K562 (cell line): ENCODE measurements around the gene FOXD3. TPM values are rescaled to one million over a fixed set of nuclear protein-coding genes. Genes with fewer than 3 reads are reported as not detected.

Source experiments
- CHD1 ChIP-seq: fragments of 200-600 bp; sonication (generic); IDR thresholded peaks from one replicate; pipeline ENCODE4 v1.6.1; 2012; ENCODE audit warnings: mild to moderate bottlenecking, moderate library complexity, low read length, inconsistent platforms
- GTF3C2 ChIP-seq: IDR thresholded peaks from 3 replicates; pipeline ENCODE4 v1.6.1; 2011; ENCODE audit warnings: borderline replicate concordance, mild to moderate bottlenecking, moderate library complexity; ENCODE audit not compliant: insufficient read length; ENCODE audit errors: extremely low read depth
- HNRNPUL1 ChIP-seq: fragments of 200-400 bp; formaldehyde crosslinking; IDR thresholded peaks from 2 replicates; pipeline ENCODE4 v1.6.1; 2017; ENCODE audit warnings: low read length
- JUN ChIP-seq, 2 experiments: sonication (generic) in 1 of 2; formaldehyde crosslinking in 1 of 2; IDR thresholded peaks; 2 replicates each; pipeline versions ENCODE4 v1.6.1 to v1.8.0; 2012 to 2022; ENCODE audit warnings: borderline replicate concordance in 2 of 2, mild to moderate bottlenecking in 2 of 2, improper control_type of control experiment in 1 of 2, low read depth in 1 of 2, low read length in 1 of 2, missing genetic modification reagents in 1 of 2
- L3MBTL2 ChIP-seq: fragments of 450-650 bp; IDR thresholded peaks from 2 replicates; pipeline ENCODE4 v1.6.1; 2016; ENCODE audit warnings: mild to moderate bottlenecking, moderate library complexity
- MTA1 ChIP-seq: fragments of 450-650 bp; IDR thresholded peaks from 2 replicates; pipeline ENCODE4 v1.6.1; 2017; ENCODE audit warnings: borderline replicate concordance
- MYBL2 ChIP-seq, 2 experiments: fragments of 450-650 bp in 1 of 2; sonication (generic) in 1 of 2; formaldehyde crosslinking in 1 of 2; IDR thresholded peaks; 2 replicates each; pipeline versions ENCODE4 v1.6.1 to v1.8.1; 2017 to 2022; ENCODE audit warnings: borderline replicate concordance in 1 of 2, inconsistent platforms in 1 of 2, low read depth in 1 of 2, mild to moderate bottlenecking in 1 of 2, missing genetic modification reagents in 1 of 2, moderate library complexity in 1 of 2
- NONO ChIP-seq, 2 experiments: fragments of 200-400 bp in 1 of 2; fragments of 450-650 bp in 1 of 2; formaldehyde crosslinking in 1 of 2; IDR thresholded peaks; 2 replicates each; pipeline ENCODE4 v1.6.1; 2017; ENCODE audit warnings: low read depth in 2 of 2, mild to moderate bottlenecking in 2 of 2, moderate library complexity in 2 of 2, low read length in 1 of 2
- PHB2 ChIP-seq: fragments of 450-650 bp; IDR thresholded peaks from 2 replicates; pipeline ENCODE4 v1.6.1; 2017; ENCODE audit warnings: low read depth
- PREB ChIP-seq: sonication (generic); formaldehyde crosslinking; IDR thresholded peaks from 2 replicates; pipeline ENCODE4 v1.8.1; 2023; ENCODE audit warnings: mild to moderate bottlenecking, missing genetic modification reagents
- RHOXF2B ChIP-seq: fragments of 250-450 bp; sonication (Bioruptor Pico); conservative IDR thresholded peaks from 2 replicates; pipeline ENCODE4 v1.5.1; 2021
- ZC3H4 ChIP-seq: sonication (generic); formaldehyde crosslinking; IDR thresholded peaks from 2 replicates; pipeline ENCODE4 v1.9.0; 2021; ENCODE audit warnings: missing genetic modification reagents, borderline replicate concordance
- ZEB2 ChIP-seq: fragments of 450-650 bp; IDR thresholded peaks from 2 replicates; pipeline ENCODE4 v1.6.1; 2016
- ZNF436 ChIP-seq: fragments of 250-450, 450-650 bp; sonication (Bioruptor Pico); formaldehyde crosslinking; IDR thresholded peaks from 2 replicates; pipeline ENCODE4 v1.7.0; 2020; ENCODE audit warnings: mild to moderate bottlenecking
- polyA plus RNA-seq, 8 experiments: library from polyadenylated mRNA; depleted of rRNA in 4 of 8; stranded (reverse) in 5 of 8; unstranded in 3 of 8; fragments of >200 nt; fragmentation: Nextera tagmentation in 2 of 8; fragmentation: Illumina TruSeq in 1 of 8; extraction: Ambion mirVana in 2 of 8; extraction: Trizol in 1 of 8; gene quantifications; 2 replicates each; pipeline versions ENCODE4 v1.2.1 to v1.2.3, GENCODE V29; 2011 to 2014; ENCODE audit warnings: inconsistent platforms in 1 of 8, missing spikeins in 1 of 8
- total RNA-seq, 7 experiments: library from RNA; depleted of rRNA in 6 of 7; stranded (reverse); fragments of >200 nt in 6 of 7; fragmentation: Illumina TruSeq in 2 of 7; extraction: Trizol in 2 of 7; gene quantifications; 2 replicates each; pipeline versions ENCODE4 v1.2.1 to v1.2.3, GENCODE V29; 2011 to 2021; ENCODE audit warnings: low replicate concordance in 1 of 7
- TF ChIP-seq, protein P1 (sequence below): fragments of 450-650 bp; IDR thresholded peaks from 2 replicates; pipeline ENCODE4 v1.6.1; 2016; ENCODE audit warnings: borderline replicate concordance
- TF ChIP-seq, protein P2 (sequence below): fragments of 250-450 bp; sonication (Bioruptor Pico); IDR thresholded peaks from 2 replicates; pipeline ENCODE4 v1.8.0; 2021; ENCODE audit warnings: borderline replicate concordance, mild to moderate bottlenecking, moderate library complexity; ENCODE audit not compliant: poor library complexity, severe bottlenecking
- TF ChIP-seq, protein P3 (sequence below): sonication (generic); formaldehyde crosslinking; IDR thresholded peaks from 2 replicates; pipeline ENCODE4 v1.4.0; 2020; ENCODE audit warnings: mild to moderate bottlenecking, missing genetic modification reagents

The FOXD3 gene
- total and polyA plus RNA-seq, 9 of the 15 experiments (the other 6 are each of a cell fraction or from before 2014, with no cell fraction given), result 0.06 to 0.45 (median 0.10) TPM; not detected in 2

DNA sequence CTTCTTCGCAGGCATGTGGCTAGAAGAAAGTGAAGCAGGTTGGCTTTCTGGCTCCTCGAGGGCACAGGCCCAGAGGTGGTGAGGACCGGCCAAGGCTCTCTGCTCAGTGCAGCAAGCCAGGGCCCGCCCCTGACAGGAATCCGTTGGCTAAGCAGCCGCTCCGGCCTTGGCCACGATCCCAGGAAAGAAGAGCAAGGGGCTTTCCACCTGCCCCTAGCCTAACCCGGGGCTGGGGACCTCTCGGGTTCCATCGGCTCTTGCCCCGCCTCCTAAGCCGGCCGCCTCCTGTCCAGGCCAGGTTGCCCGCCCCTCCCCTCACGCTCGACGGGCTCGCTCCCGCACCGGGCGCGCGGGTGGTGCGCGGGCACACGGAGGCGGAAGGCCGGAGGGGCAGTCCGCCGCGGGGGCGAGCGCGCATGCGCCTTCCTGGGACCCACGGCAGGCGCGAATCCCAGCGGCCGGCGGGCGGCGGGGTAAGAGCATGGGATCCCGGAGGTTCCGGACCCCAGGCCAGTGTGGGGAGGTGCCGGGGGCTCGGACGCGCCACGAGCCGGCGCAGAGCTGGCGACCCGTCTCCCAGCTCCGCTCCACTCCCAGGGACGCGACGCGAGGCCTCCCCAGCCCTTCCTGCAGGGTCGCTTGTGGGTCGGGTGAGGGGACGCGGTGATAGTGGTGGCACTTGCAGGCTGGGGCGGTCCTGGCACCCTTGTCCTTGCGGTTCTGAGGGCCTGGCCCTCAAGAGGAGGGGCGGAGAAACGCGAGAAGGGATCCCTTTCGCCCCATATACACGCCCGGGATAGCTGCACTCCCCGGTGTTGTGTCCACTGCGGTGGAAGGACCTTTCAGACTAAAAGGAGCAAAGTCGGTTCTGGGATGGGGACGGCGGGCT is 45.1 kb downstream of the FOXD3 start, which contains the start of gene ALG6 (continued):
- TF ChIP-seq GTF3C2 (no peak), L3MBTL2 (peak; percentile 96), MTA1 (no peak), RHOXF2B (CRISPR knock-in tag) (no peak), ZEB2 (no peak), ZC3H4 (CRISPR knock-in tag) (no peak), PHB2 (no peak), PREB (CRISPR knock-in tag) (no peak), JUN (IDR thresholded peaks at IDR 0.05; ENCODE audit: borderline replicate concordance, low read depth, low read length) (no peak), JUN (CRISPR knock-in tag; IDR thresholded peaks at IDR 0.05; ENCODE audit: borderline replicate concordance) (no peak), ZNF436 (CRISPR knock-in tag) (no peak), CHD1 (no peak), MYBL2 (IDR thresholded peaks at IDR 0.05; ENCODE audit: low read depth) (no peak), MYBL2 (CRISPR knock-in tag; IDR thresholded peaks at IDR 0.05; ENCODE audit: borderline replicate concordance) (no peak), NONO (IDR thresholded peaks at IDR 0.05; ENCODE audit: low read depth in 2 of 2, low read length in 1 of 2) (peak; percentile 11 to 83; a peak in 2 of 4 replicates), HNRNPUL1 (no peak)
- TF ChIP-seq, protein P1, sequence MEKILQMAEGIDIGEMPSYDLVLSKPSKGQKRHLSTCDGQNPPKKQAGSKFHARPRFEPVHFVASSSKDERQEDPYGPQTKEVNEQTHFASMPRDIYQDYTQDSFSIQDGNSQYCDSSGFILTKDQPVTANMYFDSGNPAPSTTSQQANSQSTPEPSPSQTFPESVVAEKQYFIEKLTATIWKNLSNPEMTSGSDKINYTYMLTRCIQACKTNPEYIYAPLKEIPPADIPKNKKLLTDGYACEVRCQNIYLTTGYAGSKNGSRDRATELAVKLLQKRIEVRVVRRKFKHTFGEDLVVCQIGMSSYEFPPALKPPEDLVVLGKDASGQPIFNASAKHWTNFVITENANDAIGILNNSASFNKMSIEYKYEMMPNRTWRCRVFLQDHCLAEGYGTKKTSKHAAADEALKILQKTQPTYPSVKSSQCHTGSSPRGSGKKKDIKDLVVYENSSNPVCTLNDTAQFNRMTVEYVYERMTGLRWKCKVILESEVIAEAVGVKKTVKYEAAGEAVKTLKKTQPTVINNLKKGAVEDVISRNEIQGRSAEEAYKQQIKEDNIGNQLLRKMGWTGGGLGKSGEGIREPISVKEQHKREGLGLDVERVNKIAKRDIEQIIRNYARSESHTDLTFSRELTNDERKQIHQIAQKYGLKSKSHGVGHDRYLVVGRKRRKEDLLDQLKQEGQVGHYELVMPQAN, result peak; percentile 26; the same call in 1 of the 2 replicates
- TF ChIP-seq, protein P2, sequence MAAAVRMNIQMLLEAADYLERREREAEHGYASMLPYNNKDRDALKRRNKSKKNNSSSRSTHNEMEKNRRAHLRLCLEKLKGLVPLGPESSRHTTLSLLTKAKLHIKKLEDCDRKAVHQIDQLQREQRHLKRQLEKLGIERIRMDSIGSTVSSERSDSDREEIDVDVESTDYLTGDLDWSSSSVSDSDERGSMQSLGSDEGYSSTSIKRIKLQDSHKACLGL (CRISPR knock-in tag), result no peak
- TF ChIP-seq, protein P3, sequence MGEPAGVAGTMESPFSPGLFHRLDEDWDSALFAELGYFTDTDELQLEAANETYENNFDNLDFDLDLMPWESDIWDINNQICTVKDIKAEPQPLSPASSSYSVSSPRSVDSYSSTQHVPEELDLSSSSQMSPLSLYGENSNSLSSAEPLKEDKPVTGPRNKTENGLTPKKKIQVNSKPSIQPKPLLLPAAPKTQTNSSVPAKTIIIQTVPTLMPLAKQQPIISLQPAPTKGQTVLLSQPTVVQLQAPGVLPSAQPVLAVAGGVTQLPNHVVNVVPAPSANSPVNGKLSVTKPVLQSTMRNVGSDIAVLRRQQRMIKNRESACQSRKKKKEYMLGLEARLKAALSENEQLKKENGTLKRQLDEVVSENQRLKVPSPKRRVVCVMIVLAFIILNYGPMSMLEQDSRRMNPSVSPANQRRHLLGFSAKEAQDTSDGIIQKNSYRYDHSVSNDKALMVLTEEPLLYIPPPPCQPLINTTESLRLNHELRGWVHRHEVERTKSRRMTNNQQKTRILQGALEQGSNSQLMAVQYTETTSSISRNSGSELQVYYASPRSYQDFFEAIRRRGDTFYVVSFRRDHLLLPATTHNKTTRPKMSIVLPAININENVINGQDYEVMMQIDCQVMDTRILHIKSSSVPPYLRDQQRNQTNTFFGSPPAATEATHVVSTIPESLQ (CRISPR knock-in tag), result no peak; the same call in 1 of the 2 replicates
